Fibroblast of skin of right quadriceps (primary cell): ENCODE results near the gene RBM20.
"Not testable (repeated sequence)": the region's sequence is repeated elsewhere in the genome, so short reads cannot be mapped to it uniquely, and the experiment has no call there.

Source experiments
- DNase-seq: peaks from one replicate; pipeline ENCODE4 v3.0.0-alpha.2; 2013

The RBM20 gene

DNA sequence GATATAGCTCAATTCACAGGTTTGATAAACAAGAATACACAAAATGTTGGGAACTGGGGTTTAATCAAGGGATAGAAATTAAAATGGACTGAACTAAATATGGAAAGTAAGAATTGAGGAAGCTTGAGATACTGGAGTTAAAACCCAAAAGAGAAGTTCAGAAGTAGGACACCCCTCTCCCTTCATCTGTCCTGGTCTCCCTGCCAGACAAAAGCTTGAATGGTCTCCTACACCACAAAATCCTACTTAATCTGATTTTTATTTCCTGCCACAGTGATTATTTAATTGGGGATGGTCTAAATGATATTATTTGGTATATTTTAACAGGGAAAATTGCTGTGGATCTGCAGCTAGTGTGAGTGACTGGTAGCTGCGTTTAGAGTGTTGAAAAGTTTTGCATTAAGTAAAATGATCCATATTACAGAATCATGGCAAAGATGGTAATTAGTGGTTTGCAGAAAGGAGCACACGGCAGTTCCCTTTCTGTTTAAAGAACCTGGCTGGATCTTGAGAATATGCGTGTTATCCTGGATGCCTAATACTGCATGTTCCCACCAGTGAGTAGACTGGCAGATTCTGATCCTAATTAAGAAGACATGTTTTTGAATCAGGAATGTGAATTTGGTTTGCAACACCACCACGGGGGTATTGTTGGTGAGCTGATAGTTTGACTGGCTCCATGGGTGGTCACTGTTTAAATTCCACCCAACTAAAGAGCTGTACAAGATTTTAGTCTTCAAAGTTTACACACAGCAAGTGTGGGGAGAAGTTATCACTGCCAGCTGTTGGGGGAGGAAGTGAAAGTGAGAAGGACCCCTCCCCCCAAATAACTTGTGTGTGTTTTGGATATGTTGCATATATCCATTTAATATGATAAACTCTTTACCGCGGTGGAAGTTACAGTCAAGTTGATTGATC is 5.5 kb downstream of the RBM20 start:
- peak; percentile 39 for DNase-seq

- peak; percentile 5 for DNase-seq
Observed at GRCh38 chr10:110650265-110650668, 6.1 kb downstream of the RBM20 start.

- DNase-seq, result peak; percentile 76
Observed at GRCh38 chr10:110651044-110651958, 7.2 kb downstream of the RBM20 start.

DNA sequence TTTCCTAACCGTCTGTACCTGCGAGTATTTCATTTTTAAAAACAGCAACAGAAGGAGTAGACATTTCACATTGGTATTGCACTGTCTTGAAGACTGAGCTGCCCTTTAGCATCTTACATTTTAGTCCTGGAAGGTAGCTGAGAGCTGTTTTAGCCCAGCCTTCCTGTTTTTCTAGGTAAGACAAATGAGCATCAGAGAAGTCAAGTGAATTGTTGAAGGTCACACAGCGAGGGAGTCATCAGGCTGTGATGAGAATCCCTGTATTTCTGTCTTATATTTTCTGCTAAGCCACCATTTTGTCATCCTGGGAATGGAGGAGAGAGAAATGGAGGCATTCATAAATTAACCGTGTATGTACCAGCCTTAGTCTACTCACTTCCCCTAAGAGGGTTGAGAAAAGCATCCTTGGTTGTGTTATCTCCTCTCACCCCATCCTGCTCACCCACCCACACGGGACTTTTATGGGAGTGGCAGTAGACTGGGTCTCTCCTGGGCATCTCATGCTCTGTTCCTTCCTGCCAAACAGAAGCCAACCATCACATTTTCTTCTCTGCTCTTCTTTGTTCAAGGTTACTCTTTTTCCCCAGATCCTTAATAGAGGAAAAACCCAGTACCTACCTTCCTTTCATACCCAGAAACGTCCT is 8.5 kb downstream of the RBM20 start:
- no peak for DNase-seq

- peak; percentile 5 for DNase-seq
Observed at GRCh38 chr10:110655320-110655719, 11.2 kb downstream of the RBM20 start.

DNA sequence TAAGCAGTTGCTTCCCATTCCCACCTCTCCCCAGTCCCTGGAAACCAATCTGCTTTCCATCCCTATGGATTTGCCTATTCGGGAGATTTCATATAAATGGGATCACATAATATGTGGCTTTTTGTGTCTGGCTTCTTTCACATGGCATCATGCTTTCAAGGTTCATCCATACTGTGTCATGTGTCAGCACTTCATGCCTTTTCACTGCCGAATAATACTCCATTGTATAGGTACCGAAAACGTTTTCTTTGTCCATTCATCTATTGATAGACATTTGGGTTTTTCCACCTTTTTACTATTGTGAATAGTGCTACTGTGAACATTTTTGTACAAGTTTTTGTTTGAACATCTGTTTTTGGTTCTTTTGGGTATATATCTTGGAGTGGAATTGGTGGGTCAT is 12.5 kb downstream of the RBM20 start:
- DNase-seq, result no peak

DNA sequence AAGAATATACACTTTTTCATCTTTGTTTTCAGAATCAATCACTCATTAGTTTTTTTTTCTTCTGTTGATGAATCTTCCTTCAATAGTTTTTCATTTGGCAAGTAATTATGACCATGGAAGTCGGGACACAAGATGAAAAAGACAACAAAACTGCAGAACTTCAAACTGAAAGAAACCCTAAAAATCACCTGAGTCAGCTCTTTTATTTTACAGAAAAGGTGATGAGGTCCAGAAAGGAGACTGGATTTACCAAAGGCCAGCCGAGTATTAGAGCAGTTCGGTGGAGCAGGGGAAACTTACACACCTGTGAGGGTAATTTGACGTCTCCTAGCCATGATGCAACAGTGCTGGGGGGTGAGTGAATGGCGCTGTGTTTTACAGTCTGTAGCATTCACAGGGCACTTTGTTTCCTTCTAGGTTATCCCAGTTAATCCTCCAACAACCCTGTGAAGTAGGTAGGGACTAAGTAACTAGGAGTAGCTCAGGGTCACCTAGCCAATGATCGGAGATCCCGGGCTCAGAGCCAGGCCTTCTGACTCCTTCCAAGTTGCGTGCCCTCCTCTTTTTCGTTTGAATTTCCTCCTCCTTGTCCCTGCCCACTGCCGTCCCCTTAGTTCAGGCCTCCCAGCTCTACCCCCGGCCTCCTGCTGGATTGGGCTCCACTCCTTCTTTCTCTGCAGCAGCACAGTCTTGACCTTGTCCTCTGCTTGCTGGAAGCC is 14.0 kb downstream of the RBM20 start:
- no peak for DNase-seq

DNA sequence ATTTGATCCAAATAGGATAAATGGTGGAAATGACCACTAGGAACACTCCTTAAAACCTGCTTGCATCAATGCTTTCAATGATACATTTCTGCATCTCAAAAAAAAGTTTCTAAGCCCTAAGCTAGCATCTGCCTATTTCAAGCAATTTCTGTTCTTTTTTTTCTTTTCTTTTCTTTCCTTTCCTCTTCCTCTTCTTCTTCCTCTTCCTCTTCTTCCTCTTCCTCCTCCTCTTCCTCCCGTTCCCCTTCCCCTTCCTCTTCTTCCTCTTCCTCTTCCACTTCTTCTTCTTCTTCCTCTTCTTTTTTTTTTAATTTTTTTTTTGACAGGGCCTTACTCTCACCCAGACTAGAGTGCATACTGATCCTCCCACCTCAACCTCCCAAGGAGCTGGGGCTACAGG is 15.4 kb downstream of the RBM20 start:
- DNase-seq, result no peak

DNA sequence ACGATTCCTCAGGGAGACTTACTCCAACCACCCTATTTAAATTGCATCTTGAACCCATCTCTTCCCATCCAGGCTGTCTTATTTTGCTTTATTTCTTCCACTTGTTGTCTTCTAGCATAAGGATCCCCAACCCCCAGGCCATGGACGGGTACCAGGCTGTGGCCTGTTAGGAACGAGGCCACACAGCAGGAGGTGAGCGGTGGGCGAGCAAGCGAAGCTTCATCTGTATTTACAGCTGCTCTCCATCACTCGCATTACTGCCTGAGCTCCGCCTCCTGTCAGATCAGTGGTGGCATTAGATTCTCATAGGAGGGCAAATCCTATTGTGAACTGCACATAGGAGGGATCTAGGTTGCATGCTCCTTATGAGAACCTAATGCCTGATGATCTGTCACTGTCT is 16.2 kb downstream of the RBM20 start:
- not testable (repeated sequence) for DNase-seq

GRCh38 chr10:110661292-110661691 is 17.2 kb downstream of the RBM20 start:
- DNase-seq, result no peak

GRCh38 chr10:110664483-110665420 is 20.6 kb downstream of the RBM20 start:
- DNase-seq, result peak; percentile 91

GRCh38 chr10:110666259-110666658 is 22.1 kb downstream of the RBM20 start:
- not testable (repeated sequence) for DNase-seq

DNA sequence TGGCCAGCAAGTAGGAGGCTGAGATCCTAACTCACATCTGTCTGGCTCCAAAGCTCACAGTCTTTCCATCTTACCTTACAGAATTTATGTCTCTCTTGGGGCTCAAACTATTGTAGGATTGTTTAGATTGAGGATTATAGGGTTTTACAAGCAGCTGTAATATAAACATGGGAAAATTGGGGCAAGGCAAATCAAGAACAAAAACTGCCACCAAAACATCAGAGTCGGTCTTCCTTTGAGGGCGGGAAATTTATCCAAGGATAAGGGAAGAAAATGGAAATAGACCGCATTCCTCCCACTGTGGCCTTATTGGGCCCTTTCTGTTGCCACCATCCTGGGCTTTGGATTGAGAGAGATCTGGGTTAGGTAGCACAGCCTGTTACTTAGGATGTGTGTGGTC is 22.5 kb downstream of the RBM20 start:
- no peak for DNase-seq

DNA sequence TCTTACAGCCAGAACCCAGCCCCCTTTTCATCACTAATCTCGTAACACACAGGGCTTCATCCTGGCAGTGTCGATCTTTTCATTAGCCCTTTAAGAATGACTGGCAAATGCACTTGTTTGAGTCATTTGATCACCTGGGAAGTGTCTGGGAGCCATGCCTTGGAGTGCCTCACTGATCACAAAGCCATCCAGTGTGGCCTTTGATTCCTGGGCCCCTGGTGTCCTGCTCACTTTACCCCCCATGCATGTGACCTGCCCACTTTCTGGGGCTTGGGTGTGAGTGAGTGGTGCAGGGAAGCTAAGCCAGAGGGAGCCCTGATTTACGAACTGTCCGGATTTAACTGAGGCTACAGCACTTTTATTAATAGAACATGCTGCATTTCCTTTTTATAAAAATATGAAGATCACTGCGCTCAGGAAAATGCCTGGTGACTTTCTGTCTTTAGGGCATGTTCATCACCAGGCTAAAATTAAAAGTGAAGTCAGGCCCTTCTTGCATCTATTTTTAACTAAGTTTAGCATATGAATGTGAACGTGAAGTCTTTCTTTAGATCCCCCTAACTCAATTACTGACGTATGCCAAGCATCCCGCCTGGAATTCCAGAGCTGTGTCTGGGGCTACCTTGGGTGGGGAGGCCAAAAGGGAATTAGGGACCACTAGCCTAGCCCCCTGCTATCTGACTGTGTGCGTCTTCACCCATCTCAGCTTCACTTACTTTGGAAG is 23.6 kb downstream of the RBM20 start:
- DNase-seq, result no peak

GRCh38 chr10:110668443-110668842 is 24.3 kb downstream of the RBM20 start:
- DNase-seq, result no peak

- no peak for DNase-seq
Observed at GRCh38 chr10:110670335-110670734, 26.2 kb downstream of the RBM20 start.

GRCh38 chr10:110671788-110672579 is 27.8 kb downstream of the RBM20 start:
- peak; percentile 38 for DNase-seq

DNA sequence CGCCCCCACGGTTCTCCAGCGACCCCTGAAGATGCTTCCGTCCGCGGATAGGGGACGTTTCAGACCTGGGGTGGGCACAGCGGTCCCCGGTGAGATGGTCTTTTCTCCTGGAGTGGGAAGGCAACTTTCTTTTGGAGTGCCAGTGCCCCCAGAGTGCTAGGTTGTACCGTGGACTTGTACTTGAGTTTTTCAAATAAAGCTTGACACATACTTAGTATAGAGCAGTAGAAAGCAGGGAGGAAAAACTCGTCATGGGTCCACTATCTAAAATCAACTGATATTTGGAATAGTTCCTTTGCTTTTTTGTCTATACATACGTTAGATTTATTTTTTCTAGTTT is 28.4 kb downstream of the RBM20 start:
- no peak for DNase-seq

DNA sequence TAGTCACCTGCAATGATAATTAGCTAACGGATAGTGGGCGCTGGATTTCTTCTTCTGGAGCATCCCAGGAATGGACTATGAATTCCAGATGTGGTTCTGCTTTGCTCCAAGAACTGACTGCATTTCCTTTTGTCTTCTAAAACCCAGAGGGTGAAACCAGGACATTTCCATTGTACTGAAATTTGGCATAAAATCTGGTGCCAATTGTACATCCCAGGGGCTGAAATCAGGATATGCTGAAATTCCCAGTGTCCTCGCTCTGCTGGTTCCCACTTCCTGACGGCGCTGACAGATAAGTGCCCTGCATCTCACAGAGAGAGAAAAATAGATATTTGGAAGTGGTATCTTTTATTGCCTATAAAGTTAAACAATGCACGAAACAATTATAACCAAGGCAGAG is 31.9 kb downstream of the RBM20 start:
- no peak for DNase-seq
